ENCODE data around the gene LENG8. TPM values are rescaled to one million over a fixed set of nuclear protein-coding genes. Genes with fewer than 3 reads are reported as not detected.
"Not testable (repeated sequence)": the region's sequence is repeated elsewhere in the genome, so short reads cannot be mapped to it uniquely, and the experiment has no call there.

LENG8 gene
- total RNA-seq, 1 experiment from 2014 or later, result 148 TPM

GRCh38 chr19:54502518-54503048, 53.6 kb downstream of the LENG8 start, which contains the start of gene LAIR2:
TSS of gene LAIR2 (plus strand) at chr19:54502831. CDS start at chr19:54502919, 88 bp downstream.
- Mint-ChIP-seq H3K27ac (no peak within 1 kb of the TSS), H3K4me3 (no peak within 1 kb of the TSS; a peak in 1 of 5 replicates), H3K9me3 (peaks cover 84 to 94% of the 10 kb centered on the region in 2 experiments), H3K36me3 (ENCODE audit: insufficient read depth in 1 of 3, low read depth in 3 of 3) (peaks cover 6 to 26% (median 8%) of the 10 kb centered on the region in 3 experiments; a peak in 3 of 7 replicates), H3K27me3 (ENCODE audit: low read depth) (peaks cover 7% of the 10 kb centered on the region), H3K4me1 (no peaks in the 10 kb centered on the region)
- Histone ChIP-seq H3K27ac (ENCODE audit: insufficient read length, low read depth, low read length) (no peak within 1 kb of the TSS), H2AFZ (ENCODE audit: low read length) (no peak within 1 kb of the TSS), H2BK120ac (ENCODE audit: low read depth, low read length, poor library complexity, severe bottlenecking) (no peak within 1 kb of the TSS), H4K5ac (ENCODE audit: insufficient read length, low read depth, low read length) (no peak within 1 kb of the TSS), H3K27me3 (ENCODE audit: insufficient read depth, low read length) (no peaks in the 10 kb centered on the region), H3T11ph (ENCODE audit: low read length) (no peak within 1 kb of the TSS), H3K79me1 (ENCODE audit: insufficient read depth, low read depth, low read length, poor library complexity, severe bottlenecking) (no peaks in the 10 kb centered on the region), H3K23ac (ENCODE audit: insufficient read length, low read depth, low read length) (no peak within 1 kb of the TSS), H3K4me1 (ENCODE audit: insufficient read depth, low read length) (no peaks in the 10 kb centered on the region), H2BK20ac (ENCODE audit: low read depth, low read length, poor library complexity, severe bottlenecking) (no peak within 1 kb of the TSS), H3K4ac (ENCODE audit: low read depth, low read length) (no peak within 1 kb of the TSS), H2BK15ac (ENCODE audit: low read depth, low read length) (no peak within 1 kb of the TSS), H3K4me2 (ENCODE audit: insufficient read depth, insufficient read length, low read length) (no peak within 1 kb of the TSS), H3K79me2 (ENCODE audit: insufficient read depth, low read length) (no peaks in the 10 kb centered on the region), H4K91ac (ENCODE audit: insufficient read length, low read depth, low read length) (no peak within 1 kb of the TSS), H2BK5ac (ENCODE audit: insufficient read length, low read length) (no peak within 1 kb of the TSS), H4K8ac (replicated peaks; ENCODE audit: insufficient read length, low read depth, low read length) (no peak within 1 kb of the TSS), H3K23me2 (ENCODE audit: insufficient read length, low read depth, low read length, poor library complexity, severe bottlenecking) (no peaks in the 10 kb centered on the region), H3K14ac (ENCODE audit: insufficient read depth, low read length) (no peak within 1 kb of the TSS), H2AK5ac (ENCODE audit: insufficient read length, low read length) (no peak within 1 kb of the TSS), H3K9me3 (ENCODE audit: control insufficient read depth, low read depth, low read length) (peaks cover 31% of the 10 kb centered on the region), H3K9ac (ENCODE audit: extremely low read depth, insufficient read length, low read length) (no peak within 1 kb of the TSS), H3K18ac (ENCODE audit: insufficient read length, low read depth, low read length) (no peak within 1 kb of the TSS), H3K56ac (ENCODE audit: insufficient read length, low read depth, low read length) (no peak within 1 kb of the TSS), H4K20me1 (ENCODE audit: control insufficient read depth, insufficient read depth, insufficient read length) (no peaks in the 10 kb centered on the region), H2BK12ac (ENCODE audit: insufficient read length, low read depth, low read length) (no peak within 1 kb of the TSS)
- WGBS (ENCODE audit: extremely low coverage, insufficient read length, low lambda C conversion rate), result no CpG with 5 or more reads among the region's 14 CpGs
- TF ChIP-seq CTCF (conservative IDR thresholded peaks at IDR 0.05), result no peak
- DNase-seq, result no peak

- H3K27me3 Mint-ChIP-seq (ENCODE audit: low read depth); H3K4me1 ChIP-seq (ENCODE audit: insufficient read depth, low read length); H3K4me2 ChIP-seq (ENCODE audit: insufficient read depth, insufficient read length, low read length); H2BK12ac ChIP-seq (ENCODE audit: insufficient read length, low read depth, low read length); H3K4me3 Mint-ChIP-seq; H3K79me1 ChIP-seq (ENCODE audit: insufficient read depth, low read depth, low read length, poor library complexity, severe bottlenecking); H2BK5ac ChIP-seq (ENCODE audit: insufficient read length, low read length); H3K27ac Mint-ChIP-seq; H3K27ac ChIP-seq (ENCODE audit: insufficient read length, low read depth, low read length); H3K23ac ChIP-seq (ENCODE audit: insufficient read length, low read depth, low read length); H3K9ac ChIP-seq (ENCODE audit: extremely low read depth, insufficient read length, low read length); H3K56ac ChIP-seq (ENCODE audit: insufficient read length, low read depth, low read length); H4K8ac ChIP-seq (replicated peaks; ENCODE audit: insufficient read length, low read depth, low read length); H2BK15ac ChIP-seq (ENCODE audit: low read depth, low read length); H2BK120ac ChIP-seq (ENCODE audit: low read depth, low read length, poor library complexity, severe bottlenecking); H2BK20ac ChIP-seq (ENCODE audit: low read depth, low read length, poor library complexity, severe bottlenecking); H3K4ac ChIP-seq (ENCODE audit: low read depth, low read length); H3K23me2 ChIP-seq (ENCODE audit: insufficient read length, low read depth, low read length, poor library complexity, severe bottlenecking); H4K20me1 ChIP-seq (ENCODE audit: control insufficient read depth, insufficient read depth, insufficient read length); H2AK5ac ChIP-seq (ENCODE audit: insufficient read length, low read length); H4K91ac ChIP-seq (ENCODE audit: insufficient read length, low read depth, low read length); H3T11ph ChIP-seq (ENCODE audit: low read length); DNase-seq; H3K18ac ChIP-seq (ENCODE audit: insufficient read length, low read depth, low read length); H4K5ac ChIP-seq (ENCODE audit: insufficient read length, low read depth, low read length); H2AFZ ChIP-seq (ENCODE audit: low read length); H3K14ac ChIP-seq (ENCODE audit: insufficient read depth, low read length); H3K27me3 ChIP-seq (ENCODE audit: insufficient read depth, low read length); H3K79me2 ChIP-seq (ENCODE audit: insufficient read depth, low read length); H3K4me1 Mint-ChIP-seq: not testable (repeated sequence)
- peaks cover 6 to 28% (median 11%) of the 10 kb centered on the region in 3 experiments; a peak in 5 of 7 replicates for H3K36me3 Mint-ChIP-seq (ENCODE audit: insufficient read depth in 1 of 3, low read depth in 3 of 3)
- H3K9me3 Mint-ChIP-seq, result peaks cover 72 to 89% of the 10 kb centered on the region in 2 experiments
- WGBS (ENCODE audit: extremely low coverage, insufficient read length, low lambda C conversion rate), result no CpG with 5 or more reads among the region's 4 CpGs
- H3K9me3 ChIP-seq (ENCODE audit: control insufficient read depth, low read depth, low read length), result peaks cover 31% of the 10 kb centered on the region
These were observed 56.5 kb downstream of the LENG8 start for GRCh38 chr19:54505542-54505941.

All from H9 (cell line).